Activated naive CD4-positive, alpha-beta T cell treated with anti-CD3 and anti-CD28 coated beads, Interleukin-2, amount 50 U/mL, for 16 hours (primary cell): ENCODE results near the gene LEKR1.
A peak's percentile ranks its signal among the peaks of the same experiment; 100 is the strongest.

Experiments used
- DNase-seq: peaks from one replicate; pipeline ENCODE4 v3.0.0-alpha.2; 2020

LEKR1 gene

DNA sequence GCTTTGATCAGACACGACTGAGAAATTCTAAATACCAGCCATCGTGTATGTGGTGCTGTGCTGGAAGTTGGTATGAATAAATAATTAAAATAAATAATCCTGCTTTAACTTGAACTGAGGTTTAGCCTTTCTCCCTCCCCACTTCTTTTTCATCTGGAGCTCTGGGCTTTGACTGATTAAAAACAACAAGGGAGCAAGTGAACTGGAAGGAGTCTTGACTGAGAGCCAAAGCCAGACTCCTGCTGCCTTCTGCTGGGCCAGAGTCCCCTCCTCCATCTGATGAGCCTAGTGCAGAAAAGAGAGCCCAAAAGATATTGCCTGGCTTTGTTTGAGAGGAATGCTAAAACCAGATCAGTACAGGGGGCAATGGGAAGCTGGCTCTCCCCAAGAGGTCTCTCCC is 237.8 kb downstream of the LEKR1 start:
- no peak for DNase-seq

DNA sequence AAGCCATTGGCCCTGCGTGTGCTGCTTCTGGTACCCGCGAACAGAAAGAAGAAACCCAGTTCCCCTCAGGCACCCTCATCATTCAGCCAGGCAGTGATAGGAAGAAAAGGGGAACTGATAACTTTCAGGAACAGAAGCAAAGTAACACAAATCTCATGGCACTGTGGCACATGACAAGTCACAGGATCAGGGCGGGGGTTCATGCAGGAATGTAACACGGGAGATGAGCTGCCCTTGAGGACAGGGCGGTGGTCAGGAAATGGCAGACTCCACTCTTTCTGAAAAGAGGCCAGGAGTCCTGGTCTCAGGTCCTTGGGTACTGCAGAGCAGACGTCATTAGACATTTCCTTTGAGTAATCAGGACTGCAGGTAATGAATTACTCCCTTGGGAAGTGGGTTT is 238.2 kb downstream of the LEKR1 start:
- no peak for DNase-seq

DNA sequence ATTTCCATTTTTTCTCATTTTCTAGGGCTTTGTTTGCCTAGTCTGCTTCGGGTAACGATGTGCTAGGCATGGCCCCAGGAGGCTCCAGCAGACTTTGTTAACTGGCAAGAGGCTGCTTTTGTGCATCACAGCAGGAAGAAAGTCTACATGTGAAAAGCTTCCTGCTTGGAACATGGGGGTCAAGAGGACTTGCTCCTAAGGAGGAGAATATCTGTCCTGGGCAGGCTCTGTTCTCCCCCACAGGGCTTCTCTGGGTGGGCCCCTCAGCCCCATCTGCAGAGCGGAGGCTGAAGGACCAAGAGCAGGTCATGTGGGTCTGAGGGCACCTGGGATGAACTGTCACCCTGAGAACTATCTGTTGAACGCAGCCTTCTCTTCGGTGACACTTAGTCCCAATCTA is 239.0 kb downstream of the LEKR1 start:
- DNase-seq = no peak

DNA sequence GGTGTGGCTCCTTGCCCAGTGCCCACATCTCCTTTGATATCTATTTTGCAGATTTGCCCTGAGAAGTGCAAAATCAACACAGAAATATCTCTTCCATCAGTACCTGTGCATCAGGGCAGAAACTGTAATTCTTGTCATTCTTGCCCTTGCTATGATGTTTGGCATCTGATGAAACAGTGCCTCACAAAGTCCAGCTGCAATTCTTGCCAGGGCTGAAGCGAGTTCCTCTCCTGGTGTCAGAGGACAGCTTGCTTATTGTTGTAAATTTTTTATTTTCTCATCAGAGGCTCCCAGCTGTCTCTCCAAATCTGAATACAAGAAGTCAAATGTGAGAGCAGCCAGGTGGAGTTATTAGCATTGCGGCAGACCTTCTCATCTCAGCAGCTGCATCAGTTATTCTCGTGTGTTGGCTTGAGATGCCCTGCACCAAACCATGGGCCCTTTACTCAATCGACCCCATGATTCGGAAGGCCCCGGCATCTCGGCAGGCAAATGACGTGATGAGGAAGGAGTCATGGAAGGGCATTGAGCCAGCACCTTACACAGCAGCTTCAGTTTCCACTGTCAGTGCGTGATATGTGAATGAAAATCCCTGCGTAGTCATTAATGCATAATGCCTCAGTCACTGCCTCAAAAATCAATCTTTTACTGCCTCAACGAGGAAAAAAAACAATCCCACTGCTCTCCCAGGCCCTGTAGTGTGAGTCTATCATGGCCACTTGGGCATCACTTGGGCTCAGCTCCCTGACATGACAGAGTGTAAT is 240.4 kb downstream of the LEKR1 start:
- DNase-seq = no peak

DNA sequence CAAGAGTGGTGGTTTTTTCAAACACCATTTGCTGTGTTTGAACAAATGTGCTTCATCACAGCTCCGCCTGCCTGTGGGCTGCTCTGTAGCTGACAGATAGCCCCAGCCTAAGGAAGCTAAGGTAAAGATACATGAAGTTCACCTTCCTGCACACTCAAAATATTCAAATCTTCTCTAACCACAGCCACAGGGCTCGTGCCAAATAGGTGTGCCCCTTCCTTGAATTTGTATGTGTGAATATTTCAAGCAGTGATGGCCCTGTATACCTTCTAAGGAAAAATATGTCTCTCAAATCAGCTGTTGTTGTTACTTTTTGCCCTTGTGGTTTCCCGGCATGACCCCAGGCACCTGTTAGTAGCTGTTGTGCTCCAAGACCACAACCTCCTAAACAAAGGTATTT is 241.0 kb downstream of the LEKR1 start:
- DNase-seq = no peak

DNA sequence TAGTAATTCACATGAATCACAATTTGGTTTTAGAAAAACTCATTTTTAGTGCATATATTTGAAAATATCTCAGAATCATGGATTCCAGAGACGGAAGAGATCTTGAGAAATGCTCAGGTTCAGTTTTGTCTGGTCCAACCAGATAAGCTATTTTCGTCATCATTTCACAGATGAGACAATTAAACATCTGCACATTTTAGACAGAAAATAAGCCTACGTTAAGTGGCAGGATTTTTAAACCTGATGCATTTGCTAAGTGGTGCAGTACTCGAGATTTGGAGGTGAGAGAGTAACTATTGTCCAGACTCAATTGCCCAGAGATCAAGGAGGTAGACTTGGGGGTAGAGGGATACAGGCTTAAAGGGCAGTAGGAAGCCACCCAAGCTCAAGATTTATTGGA is 243.3 kb downstream of the LEKR1 start:
- no peak for DNase-seq

- no peak for DNase-seq
Measured at GRCh38 chr3:157069846-157070677, 243.9 kb downstream of the LEKR1 start.

GRCh38 chr3:157070678-157070999 is 244.5 kb downstream of the LEKR1 start:
- no peak for DNase-seq

DNA sequence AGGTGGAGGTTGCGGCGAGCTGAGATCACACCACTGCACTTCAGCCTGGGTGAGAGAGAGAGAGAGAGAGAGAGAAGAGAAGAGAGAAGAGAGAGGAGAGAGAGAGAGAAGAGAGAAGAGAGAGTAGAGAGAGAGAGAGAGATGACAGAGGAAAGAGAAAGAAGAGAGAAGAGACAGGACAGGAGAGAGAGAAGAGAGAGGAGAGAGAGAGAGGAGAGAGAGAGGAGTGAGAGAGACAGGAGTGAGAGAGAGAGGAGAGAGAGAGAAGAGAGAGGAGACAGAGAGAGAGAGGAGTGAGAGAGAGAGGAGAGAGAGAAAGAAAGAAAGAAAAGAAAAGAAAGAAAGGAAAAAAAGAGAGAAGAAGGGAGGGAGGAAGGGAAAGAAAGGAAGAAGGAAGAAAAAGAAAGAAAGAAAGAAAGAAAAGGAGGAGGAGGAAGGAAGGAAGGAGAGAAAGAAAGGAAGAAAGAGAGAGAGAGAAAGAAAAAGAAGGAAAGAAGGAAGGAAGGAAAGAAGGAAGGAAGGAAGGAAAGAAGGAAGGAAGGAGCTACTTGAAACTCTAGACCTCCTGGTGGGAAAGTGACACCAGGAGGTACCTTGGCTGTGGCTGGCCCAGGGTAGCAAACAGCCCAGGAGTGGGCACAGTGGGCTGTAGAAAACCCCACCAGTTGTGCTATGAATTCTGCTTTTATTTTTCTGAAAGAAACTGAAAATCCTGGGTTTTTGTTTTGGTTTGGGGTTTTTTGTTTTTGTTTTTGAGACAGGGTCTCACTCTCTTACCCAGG is 245.8 kb downstream of the LEKR1 start:
- DNase-seq = no peak

GRCh38 chr3:157073810-157074209 is 247.7 kb downstream of the LEKR1 start:
- no peak for DNase-seq

DNA sequence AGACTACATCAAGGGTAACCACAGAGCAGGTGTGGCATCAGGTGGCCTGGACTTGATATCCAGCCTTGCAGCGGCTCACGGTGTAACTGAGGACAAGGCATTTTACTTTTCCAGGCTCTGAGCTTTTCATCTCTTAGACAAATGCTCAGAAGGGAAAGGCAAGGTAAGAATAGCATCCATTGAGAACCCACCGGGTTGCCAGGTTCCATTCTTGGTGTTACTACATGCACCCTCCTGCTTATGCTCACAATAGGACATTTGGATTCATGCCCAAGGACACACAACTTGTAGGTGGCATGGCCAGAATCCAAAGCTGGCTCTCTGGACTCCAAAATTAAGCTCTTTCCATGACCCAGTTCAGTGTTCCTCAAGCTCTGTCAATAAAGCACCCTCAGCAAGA is 248.3 kb downstream of the LEKR1 start:
- no peak for DNase-seq

DNA sequence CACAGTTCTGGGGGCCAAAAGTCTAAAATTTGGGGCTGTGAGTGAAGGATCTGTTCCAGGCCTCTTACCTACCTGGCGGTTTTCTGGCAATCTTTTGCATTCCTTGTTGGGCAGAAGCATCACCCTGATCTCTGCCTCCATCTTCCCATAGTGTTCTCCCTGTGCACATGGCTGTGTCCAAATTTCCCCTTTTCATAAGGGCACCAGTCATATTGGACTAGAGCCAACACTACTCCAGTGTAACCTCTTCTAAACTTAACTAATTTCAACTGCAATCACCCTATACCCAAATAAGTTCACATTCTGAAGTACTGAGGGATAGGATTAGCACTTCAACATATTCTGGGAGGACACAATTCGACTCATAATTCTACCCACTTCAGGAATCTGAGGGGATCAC is 248.8 kb downstream of the LEKR1 start:
- DNase-seq = no peak

DNA sequence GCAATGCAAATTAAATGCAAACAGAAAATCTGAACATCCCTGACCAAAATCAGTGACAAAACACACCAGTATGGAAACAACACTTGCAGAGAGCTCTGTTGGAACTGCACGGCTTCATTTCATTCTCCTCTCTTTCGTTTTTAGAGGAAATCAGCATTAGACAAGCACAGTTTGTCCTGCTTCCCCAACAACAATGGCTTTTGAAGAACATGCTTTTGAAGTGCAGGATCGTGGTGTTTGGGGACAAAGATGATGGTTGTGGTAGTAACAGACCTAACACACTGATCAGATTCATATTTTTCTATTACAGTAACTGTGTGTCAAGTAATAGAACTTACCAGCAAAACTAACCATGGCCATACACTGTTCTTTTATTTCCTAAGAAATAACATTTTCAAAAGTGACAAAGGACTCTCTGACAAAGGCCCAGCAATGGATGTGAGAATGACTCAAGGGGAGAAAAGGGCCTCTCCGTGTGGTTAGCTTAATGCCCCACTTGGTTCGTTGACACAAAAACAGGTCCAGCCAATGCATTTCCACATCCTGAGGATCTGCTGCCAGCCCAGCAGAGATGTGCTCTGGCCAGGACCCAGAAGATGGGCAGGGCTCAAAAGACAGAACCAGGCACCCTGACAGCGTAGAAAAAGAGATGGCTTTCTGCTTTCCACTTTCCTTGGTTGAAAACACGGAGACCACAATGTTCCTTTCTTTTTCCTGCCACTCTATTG is 249.7 kb downstream of the LEKR1 start:
- DNase-seq = no peak

GRCh38 chr3:157077565-157077991 is 251.4 kb downstream of the LEKR1 start:
- no peak for DNase-seq

GRCh38 chr3:157078131-157078810 is 252.1 kb downstream of the LEKR1 start:
- DNase-seq = no peak

DNA sequence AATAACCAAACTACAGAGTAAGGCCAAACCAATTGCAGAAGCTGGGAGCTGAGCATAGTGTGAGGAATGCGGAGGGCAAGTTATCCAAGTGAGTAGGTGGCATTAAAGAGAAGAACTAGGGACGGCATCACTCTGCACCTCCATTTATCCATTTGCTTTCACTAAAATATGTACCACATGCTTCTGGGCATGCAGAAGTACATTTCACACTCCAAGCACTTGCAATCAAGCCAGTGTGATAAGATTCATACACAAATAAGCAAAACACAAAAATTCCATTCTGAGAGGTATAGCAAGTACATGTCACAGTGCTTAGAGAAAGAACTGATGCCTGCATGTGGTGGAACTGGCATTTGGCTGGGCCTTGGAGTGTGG is 252.6 kb downstream of the LEKR1 start:
- DNase-seq = no peak

DNA sequence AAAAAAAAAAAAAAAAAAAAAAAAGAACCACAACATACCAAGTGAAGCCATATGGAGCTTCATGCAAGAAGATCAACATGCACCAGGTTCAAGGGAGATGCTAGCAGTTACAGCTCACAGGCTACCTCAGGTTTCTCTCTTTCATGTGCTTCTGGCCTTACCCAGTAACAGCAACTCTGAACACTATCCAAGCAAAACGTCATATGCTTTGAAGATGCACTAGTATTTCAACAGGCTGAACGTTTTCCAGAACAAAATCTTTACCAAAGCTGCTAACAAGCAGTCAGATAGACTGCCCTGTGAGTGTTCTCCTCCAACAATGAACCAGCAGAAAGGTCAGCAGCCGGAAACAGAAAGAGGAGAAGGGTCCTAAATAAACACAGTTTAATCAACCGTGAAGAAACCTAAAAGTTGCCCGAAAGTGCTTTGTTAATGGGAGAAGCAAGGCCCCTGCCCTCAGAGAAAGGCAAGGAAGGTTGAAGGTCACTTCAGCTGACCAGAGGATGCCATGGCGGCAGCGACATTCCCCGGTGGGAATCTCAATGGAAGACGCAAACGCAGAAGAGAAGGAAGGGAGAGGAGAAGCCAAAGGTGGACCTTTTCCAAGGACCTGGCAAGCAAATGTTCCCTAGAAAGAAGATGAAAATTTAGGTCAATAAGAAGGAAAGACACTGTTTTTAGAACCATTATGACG is 253.7 kb downstream of the LEKR1 start:
- no peak for DNase-seq

- DNase-seq = peak; percentile 82
Measured at GRCh38 chr3:157081626-157082210, 255.6 kb downstream of the LEKR1 start.

DNA sequence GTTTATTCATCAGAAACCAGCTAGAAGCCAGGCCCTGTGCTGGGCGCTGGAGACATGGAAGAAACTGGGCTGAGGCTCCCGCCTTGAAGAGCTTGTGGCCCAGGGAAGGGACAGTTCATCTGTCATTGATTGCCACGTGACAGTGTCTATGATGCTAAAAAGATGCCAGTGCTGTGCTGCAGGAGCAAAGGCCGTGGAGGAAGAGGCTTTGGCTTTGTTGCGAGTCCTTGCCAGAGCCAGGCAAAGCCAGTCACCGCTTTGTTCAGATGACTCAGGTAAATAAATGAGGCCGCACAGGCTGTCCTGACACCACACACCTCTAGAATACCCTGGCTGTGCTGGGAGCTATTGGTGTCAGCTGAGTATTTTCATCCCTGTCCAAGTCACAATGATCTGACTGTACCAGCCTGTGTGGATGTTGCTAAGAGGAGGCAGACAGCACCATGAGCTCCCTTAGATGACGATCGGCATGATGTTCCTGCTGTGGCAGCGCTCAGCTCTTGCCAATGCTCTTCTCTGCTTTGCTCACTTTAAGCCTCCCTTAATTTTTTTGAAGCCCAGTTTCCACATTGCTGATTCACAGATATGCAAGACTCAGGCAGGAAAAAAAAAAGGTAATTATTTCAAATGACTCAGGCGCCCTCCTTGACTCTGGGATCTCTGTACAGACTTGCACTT is 256.3 kb downstream of the LEKR1 start:
- no peak for DNase-seq

DNA sequence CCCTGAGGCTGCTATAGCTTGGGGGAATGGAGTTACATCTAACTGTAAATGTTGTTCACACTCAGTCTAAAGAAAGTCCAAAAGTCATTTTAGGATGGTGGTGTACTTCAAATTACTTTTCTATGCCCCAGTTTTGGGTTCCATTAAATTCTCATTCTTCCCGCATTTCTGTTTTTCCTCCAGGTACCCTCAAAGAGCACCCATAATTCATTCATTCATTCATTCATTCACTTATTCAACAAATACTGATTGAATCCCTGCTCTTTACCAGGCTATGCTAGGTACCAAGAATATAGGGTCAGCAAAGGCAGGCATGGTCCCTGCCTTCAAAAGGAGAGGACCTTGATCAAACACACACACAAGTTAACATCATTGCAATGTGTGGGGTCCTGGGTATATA is 257.7 kb downstream of the LEKR1 start:
- no peak for DNase-seq
